NOMO-1 treated with DMSO at 0.1 percent for 48 hours (cell line): Measurements from ENCODE around the gene CRYGD.
"Not testable (repeated sequence)": the region's sequence is repeated elsewhere in the genome, so short reads cannot be mapped to it uniquely, and the experiment has no call there.

Experiments
- DNase-seq: peaks from one replicate; lab custom pipeline; 2025; ENCODE audit not compliant: unreplicated experiment; lab: John Stamatoyannopoulos, UW

Gene CRYGD

GRCh38 chr2:208124013-208124715, at the start of gene CRYGD:
CRYGD (minus strand) TSS chr2:208124524; CDS start chr2:208124473, 51 bp downstream.
- peak; percentile 14 for DNase-seq

DNA sequence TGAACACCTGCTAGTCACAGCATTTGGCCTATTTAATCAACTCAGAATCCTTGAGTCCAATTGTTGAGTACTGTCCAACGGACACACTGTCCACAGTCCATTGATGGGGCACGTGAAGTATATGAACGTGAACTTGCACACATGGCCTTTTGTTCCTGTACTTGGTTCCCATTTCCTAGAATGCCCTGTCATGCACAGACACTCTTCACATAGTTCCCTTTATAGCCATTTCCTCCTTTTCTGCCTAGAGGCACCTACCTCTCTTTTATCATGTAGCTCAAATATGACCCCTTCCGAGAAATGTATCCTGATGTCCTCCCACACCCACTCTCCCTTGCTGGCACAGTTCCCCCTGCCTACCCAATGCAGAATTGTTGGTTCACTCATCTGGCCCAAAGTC, 47.8 kb upstream of the CRYGD start:
- DNase-seq, result peak; percentile 82

DNA sequence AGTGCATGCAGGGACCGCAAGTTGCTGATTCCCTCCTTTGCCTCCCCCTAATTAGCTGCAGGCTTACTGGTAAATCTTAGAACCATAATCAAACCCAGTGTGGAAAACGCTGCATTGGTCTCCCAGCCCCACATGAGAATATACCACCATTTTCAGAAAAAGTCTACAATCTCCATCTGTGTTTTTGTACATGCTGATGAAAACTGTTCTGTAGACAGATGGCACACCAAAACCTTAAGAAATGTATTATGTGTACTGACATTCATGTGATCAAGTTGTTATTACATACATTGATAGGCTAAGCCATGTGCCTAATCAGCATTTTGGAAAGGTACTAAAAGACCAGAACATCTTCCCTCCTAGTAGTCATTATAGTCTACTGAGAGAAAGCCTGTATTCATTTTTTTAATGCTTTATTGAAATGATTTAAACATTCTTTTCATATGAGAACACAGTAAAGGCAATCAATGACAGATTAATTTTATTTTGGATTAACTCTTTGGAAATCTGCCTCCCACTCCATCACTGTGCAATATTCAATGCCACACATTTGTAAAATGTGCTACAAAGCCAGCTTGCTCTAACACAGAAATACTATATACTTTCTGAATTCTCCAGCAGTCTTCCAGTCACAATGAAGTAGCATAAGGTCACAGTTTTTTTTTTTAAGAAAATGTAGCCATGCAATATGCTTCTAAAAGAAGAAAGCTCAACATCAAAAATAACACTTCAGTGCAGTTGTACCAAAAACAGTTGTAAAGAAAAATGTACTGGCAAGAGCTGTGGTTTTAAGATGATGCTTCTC, 40.8 kb upstream of the CRYGD start:
- DNase-seq, result no peak

DNA sequence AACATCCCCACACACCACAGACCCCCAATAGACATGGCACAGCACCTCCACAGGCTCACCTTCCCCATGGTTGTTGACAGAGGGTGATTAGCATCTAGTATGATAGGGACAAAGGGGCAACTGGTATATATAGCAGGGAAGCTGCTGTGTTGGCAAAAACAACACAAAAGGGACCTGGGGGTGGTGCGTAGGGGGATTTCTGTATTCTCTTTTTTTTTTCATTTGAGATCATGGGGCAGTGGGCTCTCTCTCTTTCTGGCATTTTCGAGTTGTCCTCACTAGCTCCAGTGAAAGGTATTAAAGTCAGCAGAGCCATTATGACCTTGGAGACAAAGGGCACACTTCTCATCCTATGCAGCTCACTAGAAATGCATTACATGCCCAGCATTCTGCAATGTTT, 39.2 kb upstream of the CRYGD start, which contains the start of gene CRYGA:
Gene CRYGA (minus strand): TSS at position 101 of the 400 bp plus-strand sequence. CDS start 33 bp downstream, at position 68.
- no peak for DNase-seq

DNA sequence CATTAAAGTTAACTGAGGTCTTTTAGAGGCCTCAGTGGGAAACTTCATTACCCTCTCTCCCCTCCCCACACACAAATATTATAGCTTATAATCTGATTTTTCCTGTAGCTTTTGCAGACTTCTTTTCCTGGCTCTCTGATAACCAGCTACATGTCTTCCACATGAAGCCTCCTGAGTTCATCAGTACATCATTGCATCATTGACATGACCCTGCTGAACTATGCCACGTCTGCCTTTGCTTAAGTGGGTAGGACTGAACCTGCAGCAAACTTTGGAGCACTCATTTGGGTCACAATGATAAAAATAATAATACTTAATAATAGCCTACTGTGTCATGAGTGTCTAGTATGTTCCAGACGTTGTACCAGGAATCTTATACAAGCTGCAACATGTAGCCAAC, 32.1 kb upstream of the CRYGD start:
- no peak for DNase-seq

DNA sequence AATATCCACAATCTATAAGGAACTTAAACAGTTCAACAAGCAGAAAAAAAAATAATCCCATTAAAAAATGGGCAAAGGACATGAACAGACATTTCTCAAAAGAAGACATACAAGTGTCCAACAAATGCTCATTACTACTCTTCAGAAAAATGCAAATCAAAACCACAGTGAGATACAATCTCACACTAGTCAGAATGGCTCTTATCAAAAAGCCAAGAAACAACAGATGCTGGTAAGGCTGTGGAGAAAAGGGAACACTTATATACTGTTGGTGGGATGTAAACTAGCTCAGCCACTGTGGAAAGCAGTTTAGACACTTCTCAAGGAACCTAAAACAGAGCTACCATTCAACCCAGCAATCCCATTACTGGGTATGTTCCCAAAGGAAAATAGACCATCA, 28.8 kb upstream of the CRYGD start:
- no peak for DNase-seq

GRCh38 chr2:208150956-208151355, 26.6 kb upstream of the CRYGD start:
- peak; percentile 48 for DNase-seq

- no peak for DNase-seq
These were observed 25.8 kb upstream of the CRYGD start for GRCh38 chr2:208150094-208150493.

GRCh38 chr2:208148803-208149202, 24.5 kb upstream of the CRYGD start:
- no peak for DNase-seq

GRCh38 chr2:208147759-208148158, 23.4 kb upstream of the CRYGD start:
- no peak for DNase-seq

- DNase-seq, result no peak
These were observed 22.7 kb upstream of the CRYGD start for GRCh38 chr2:208147008-208147407.

- DNase-seq, result no peak
These were observed 21.7 kb upstream of the CRYGD start, which contains the start of gene CRYGB for GRCh38 chr2:208146006-208146405. CRYGB (minus strand) TSS chr2:208146158; CDS start chr2:208146120, 38 bp downstream.

DNA sequence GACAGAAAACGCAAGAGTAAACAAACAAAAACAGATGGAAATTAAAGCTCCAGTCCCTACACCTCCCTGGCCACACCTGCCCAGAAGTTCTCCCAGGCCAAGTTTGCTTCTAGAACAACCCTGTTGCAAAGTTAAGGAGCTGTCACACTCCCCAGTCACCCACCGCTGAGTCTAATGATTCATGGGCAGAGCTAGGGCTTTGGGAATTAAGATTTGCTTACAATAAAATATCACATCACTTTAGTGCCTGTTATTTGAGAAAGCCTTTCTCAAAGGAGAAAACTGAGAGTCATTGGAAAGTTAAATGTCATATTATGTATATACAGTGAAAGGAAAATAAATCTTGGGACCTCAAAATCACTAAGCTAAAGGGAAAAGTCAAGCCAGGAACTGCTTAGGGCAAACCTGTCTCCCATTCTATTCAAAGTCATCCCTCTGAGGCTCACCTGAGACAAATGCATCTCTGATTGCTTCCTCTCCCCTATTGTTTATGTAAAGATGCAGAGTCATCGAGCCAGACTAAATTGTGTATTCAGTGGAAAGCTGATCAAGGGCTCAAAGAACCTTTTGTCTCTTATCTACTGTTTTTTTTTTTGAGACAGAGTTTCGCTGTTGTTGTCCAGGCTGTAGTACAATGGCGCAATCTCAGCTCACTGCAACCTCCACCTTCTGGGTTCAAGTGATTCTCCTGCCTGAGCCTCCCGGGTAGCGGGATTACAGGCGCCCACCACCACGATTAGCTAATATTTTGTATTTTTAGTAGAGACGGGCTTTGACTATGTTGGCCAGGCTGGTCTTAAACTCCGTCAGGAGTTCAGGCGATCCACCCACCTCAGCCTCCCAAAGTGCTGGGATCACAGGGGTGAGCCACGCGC, 18.8 kb upstream of the CRYGD start:
- DNase-seq, result no peak

DNA sequence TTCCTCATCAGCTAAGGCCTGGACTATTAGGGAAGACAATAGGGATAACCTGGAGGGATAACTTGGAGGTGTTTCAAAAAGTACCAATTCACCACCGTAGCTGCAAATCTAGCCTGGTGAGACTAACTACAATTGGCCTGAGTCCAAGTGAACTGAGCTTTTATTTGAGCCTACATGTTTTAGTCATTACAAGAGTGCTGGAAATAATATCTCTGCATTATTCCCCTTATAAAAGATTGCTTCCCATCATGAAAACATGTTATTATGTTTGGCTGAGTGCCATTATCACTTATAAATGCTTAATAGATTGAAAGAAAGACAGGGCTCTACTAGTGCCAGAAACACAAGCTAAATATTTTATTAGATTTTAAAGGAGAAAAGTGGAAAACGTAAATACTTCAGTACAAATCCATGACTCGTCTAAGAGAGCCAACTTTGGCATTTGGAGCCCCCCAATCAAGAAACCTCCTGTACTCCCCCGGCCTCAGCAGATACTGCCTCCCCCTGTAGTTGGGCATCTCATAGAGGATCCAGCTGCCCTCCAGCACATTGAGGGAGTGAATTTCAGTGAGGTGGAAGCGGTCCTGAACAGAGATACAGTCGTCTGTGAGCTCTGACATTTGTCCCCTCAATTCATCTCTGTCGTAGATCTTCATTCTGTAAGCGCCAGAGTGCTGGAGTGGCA, 18.1 kb upstream of the CRYGD start:
- DNase-seq, result no peak

DNA sequence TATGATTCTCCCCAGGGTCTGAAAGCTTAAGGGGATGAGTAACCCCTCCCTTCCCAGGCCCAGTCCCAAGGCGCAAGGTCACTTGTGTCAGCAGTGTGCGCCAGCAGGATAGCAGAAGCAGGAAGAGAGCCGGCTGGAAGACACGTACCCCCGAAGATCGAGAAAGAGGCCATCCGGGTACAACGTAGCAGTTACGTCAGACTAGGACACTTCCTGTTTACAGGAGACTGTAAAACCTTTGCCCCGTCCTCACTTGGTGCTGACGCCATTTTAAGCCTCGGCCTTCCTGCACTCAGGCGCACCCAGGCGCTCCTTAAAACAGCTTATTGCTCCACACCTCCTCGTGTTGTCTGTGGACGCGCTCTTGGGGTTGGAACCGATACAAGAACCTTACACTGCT, 15.1 kb upstream of the CRYGD start:
- no peak for DNase-seq

- not testable (repeated sequence) for DNase-seq
These were observed 14.0 kb upstream of the CRYGD start for GRCh38 chr2:208138334-208138733.

DNA sequence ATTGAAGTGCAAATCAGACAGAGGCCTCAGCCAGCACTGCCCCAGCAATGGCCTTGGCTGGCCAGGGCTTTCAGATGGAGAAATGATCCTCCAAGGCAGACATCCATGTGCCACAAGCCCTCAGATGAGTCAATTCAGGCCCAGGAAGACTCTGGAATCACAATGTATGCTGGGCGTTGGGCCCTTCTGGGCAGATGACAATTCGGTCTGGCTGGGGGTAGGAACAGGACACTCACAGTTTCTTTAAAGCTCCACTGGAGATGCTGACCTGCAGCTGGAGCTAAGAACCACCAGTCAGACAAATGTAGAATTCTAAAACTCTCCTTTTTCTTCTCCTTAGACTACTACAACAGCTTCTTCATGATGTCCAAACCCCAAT, 12.4 kb upstream of the CRYGD start:
- no peak for DNase-seq

GRCh38 chr2:208135794-208136715, 11.7 kb upstream of the CRYGD start:
- no peak for DNase-seq

DNA sequence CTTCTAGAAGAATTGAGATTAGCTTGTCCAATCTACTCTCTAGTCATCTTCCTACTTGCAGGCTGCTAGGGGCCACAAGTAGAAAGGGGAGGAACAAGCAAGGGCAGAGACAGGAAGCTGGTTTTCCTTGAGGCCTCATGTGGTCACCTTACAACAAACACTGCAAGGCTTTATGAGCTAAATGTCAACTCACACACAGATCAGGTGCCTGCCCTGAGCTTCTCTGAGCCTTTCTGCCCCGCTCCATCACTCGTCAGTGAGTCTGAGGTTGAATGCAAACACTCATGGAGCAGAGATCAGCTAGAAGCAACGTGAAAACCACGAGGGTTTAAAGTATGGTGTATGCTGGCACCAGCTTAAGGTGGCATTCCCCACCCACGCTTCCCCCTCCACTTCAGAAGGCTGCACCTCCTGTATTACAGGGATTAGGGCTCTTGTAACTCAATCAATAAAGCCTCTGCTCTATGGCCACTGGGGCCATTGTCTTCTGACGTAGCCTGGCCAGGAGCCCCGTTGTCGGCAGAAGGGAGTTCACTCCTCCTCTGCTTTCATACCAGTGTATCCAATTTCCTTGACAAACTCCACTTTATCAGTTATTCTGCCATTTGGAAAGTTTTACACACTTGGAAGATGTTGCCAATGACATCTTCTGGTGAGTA, 10.7 kb upstream of the CRYGD start:
- peak; percentile 63 for DNase-seq
